K562 (cell line): ENCODE results near the gene WDR27. TPM values are rescaled to one million over a fixed set of nuclear protein-coding genes. Genes with fewer than 3 reads are reported as not detected.
A peak's percentile ranks its signal among the peaks of the same experiment; 100 is the strongest.

Experiments
- MGA ChIP-seq: fragments of 450-650 bp; IDR thresholded peaks from 2 replicates; pipeline ENCODE4 v1.6.1; 2016; ENCODE audit warnings: mild to moderate bottlenecking, moderate library complexity
- SRF ChIP-seq, 2 experiments: fragments of 250-450, 450-650 bp in 1 of 2; sonication (Bioruptor Pico) in 1 of 2; sonication (generic) in 1 of 2; formaldehyde crosslinking; IDR thresholded peaks; 2 replicates each; pipeline versions ENCODE4 v1.5.0 to v1.5.1; 2020 to 2022; ENCODE audit warnings: mild to moderate bottlenecking in 1 of 2, missing genetic modification reagents in 1 of 2
- polyA plus RNA-seq, 8 experiments: library from polyadenylated mRNA; depleted of rRNA in 4 of 8; stranded (reverse) in 5 of 8; unstranded in 3 of 8; fragments of >200 nt; fragmentation: Nextera tagmentation in 2 of 8; fragmentation: Illumina TruSeq in 1 of 8; extraction: Ambion mirVana in 2 of 8; extraction: Trizol in 1 of 8; gene quantifications; 2 replicates each; pipeline versions ENCODE4 v1.2.1 to v1.2.3, GENCODE V29; 2011 to 2014; ENCODE audit warnings: inconsistent platforms in 1 of 8, missing spikeins in 1 of 8
- total RNA-seq, 7 experiments: library from RNA; depleted of rRNA in 6 of 7; stranded (reverse); fragments of >200 nt in 6 of 7; fragmentation: Illumina TruSeq in 2 of 7; extraction: Trizol in 2 of 7; gene quantifications; 2 replicates each; pipeline versions ENCODE4 v1.2.1 to v1.2.3, GENCODE V29; 2011 to 2021; ENCODE audit warnings: low replicate concordance in 1 of 7

Gene WDR27
- total and polyA plus RNA-seq, 9 of the 15 experiments (the other 6 are each of a cell fraction or from before 2014, with no cell fraction given): 4.3 to 77.2 (median 22.7) TPM

- TF ChIP-seq MGA: peak; percentile 71; the same call in 1 of the 2 replicates
- no peak for TF ChIP-seq SRF (CRISPR knock-in tag; IDR thresholded peaks at IDR 0.05)
These were observed 276.0 kb downstream of the WDR27 start (continued) for GRCh38 chr6:169425628-169426370.
